B cell (primary cell): ENCODE measurements around the gene KRT75. TPM values are rescaled to one million over a fixed set of nuclear protein-coding genes. Genes with fewer than 3 reads are reported as not detected.

Experiments used
- ATAC-seq: fragments of 200-7000 bp; cut with Tn5 transposase; one replicate; pipeline ENCODE4 v1.10.0; 2021; ENCODE audit warnings: low read depth, mild to moderate bottlenecking, moderate number of reproducible peaks, moderate library complexity
- CTCF ChIA-PET: fragments of 350-600 bp; sonication (Branson Sonifier 250); formaldehyde crosslinking; loops from one replicate; lab custom pipeline; 2021; ENCODE audit warnings: antibody characterized with exemption, inconsistent platforms; lab: Charles Lee
- POLR2A ChIA-PET: fragments of 350-600 bp; sonication (Branson Sonifier 250); formaldehyde crosslinking; loops from one replicate; lab custom pipeline; 2021; ENCODE audit warnings: antibody characterized with exemption; lab: Charles Lee
- DNase-seq: peaks from one replicate; pipeline ENCODE4 v3.0.0; 2013
- H2AFZ ChIP-seq: 2 replicates; pipeline ENCODE4 v1.6.1; 2012; ENCODE audit warnings: mild to moderate bottlenecking, low read depth, low read length; ENCODE audit not compliant: insufficient read depth, poor library complexity, severe bottlenecking
- H3K27ac ChIP-seq, 2 donors: 1 replicate in 1 of 2; 2 replicates in 1 of 2; pipeline ENCODE4 v1.5.1; 2012 to 2013; ENCODE audit warnings: low read length in 2 of 2, mild to moderate bottlenecking in 2 of 2, moderate library complexity in 1 of 2
- H3K27me3 ChIP-seq, 4 experiments: fragments of 200-600 bp in 1 of 4; sonication (generic) in 1 of 4; replicated peaks in 1 of 4; 1 replicate in 2 of 4; 2 replicates in 2 of 4; pipeline versions ENCODE4 v1.6.1 to v1.7.0; 2013 to 2016; ENCODE audit warnings: low read length in 3 of 4, mild to moderate bottlenecking in 2 of 4, mixed read lengths in 1 of 4, moderate library complexity in 1 of 4; ENCODE audit not compliant: insufficient read depth in 4 of 4, control insufficient read depth in 3 of 4; ENCODE audit errors: control extremely low read depth in 1 of 4
- H3K36me3 ChIP-seq, 2 experiments: replicated peaks in 1 of 2; 1 replicate in 1 of 2; 2 replicates in 1 of 2; pipeline versions ENCODE4 v1.6.1 to v1.7.1; 2013; ENCODE audit warnings: low read length in 1 of 2; ENCODE audit not compliant: insufficient read depth in 2 of 2, control insufficient read depth in 1 of 2; ENCODE audit errors: control extremely low read depth in 1 of 2, extremely low read depth in 1 of 2
- H3K4me1 ChIP-seq, 2 donors: fragments of 200-600 bp in 1 of 2; sonication (generic) in 1 of 2; 1 replicate in 1 of 2; 2 replicates in 1 of 2; pipeline versions ENCODE4 v1.5.1 to v1.6.1; 2013 to 2017; ENCODE audit warnings: low read length in 2 of 2; ENCODE audit not compliant: control insufficient read depth in 2 of 2, insufficient read depth in 2 of 2
- H3K4me2 ChIP-seq: replicated peaks from 2 replicates; pipeline ENCODE3; 2012; ENCODE audit warnings: mild to moderate bottlenecking, low read depth, low read length; ENCODE audit not compliant: poor library complexity, severe bottlenecking
- H3K4me3 ChIP-seq, 5 experiments: fragments of 200-600 bp in 1 of 5; sonication (generic) in 1 of 5; 1 replicate in 3 of 5; 2 replicates in 2 of 5; pipeline versions ENCODE4 v1.5.1 to v1.7.0; 2011 to 2016; ENCODE audit warnings: low read length in 4 of 5, mild to moderate bottlenecking in 4 of 5, low read depth in 2 of 5, control low read depth in 1 of 5, moderate library complexity in 1 of 5; ENCODE audit not compliant: insufficient read depth in 1 of 5; ENCODE audit errors: control extremely low read depth in 1 of 5, extremely low read depth in 1 of 5
- H3K79me2 ChIP-seq: fragments of 200-600 bp; sonication (generic); one replicate; pipeline ENCODE4 v1.6.0; 2016; ENCODE audit warnings: low read length; ENCODE audit not compliant: control insufficient read depth, insufficient read depth
- H3K9ac ChIP-seq: fragments of 200-600 bp; sonication (generic); 2 replicates; pipeline ENCODE4 v1.6.1; 2017; ENCODE audit warnings: mild to moderate bottlenecking, low read length, moderate library complexity
- H3K9me3 ChIP-seq, 3 donors: one replicate each; pipeline versions ENCODE4 v1.6.1 to v1.7.1; 2013; ENCODE audit warnings: low read length in 2 of 3; ENCODE audit not compliant: control insufficient read depth in 2 of 3, insufficient read depth in 1 of 3; ENCODE audit errors: control extremely low read depth in 1 of 3
- H4K20me1 ChIP-seq: 2 replicates; pipeline ENCODE4 v1.6.0; 2012; ENCODE audit warnings: mild to moderate bottlenecking, low read length; ENCODE audit not compliant: insufficient read depth, control insufficient read depth, poor library complexity, severe bottlenecking
- H3K27ac Mint-ChIP-seq: one replicate; pipeline ENCODE4 v1.8.0; 2021; ENCODE audit warnings: mixed read lengths
- H3K27me3 Mint-ChIP-seq: one replicate; pipeline ENCODE4 v1.8.0; 2021; ENCODE audit warnings: mixed read lengths
- H3K4me1 Mint-ChIP-seq: one replicate; pipeline ENCODE4 v1.8.0; 2021; ENCODE audit warnings: mixed read lengths
- H3K4me3 Mint-ChIP-seq: one replicate; pipeline ENCODE4 v1.8.0; 2021; ENCODE audit warnings: mixed read lengths
- H3K9me3 Mint-ChIP-seq: one replicate; pipeline ENCODE4 v1.8.0; 2022; ENCODE audit warnings: mixed read lengths; ENCODE audit not compliant: insufficient read depth
- EZH2 ChIP-seq: IDR thresholded peaks from 2 replicates; pipeline ENCODE4 v1.6.1; 2012; ENCODE audit warnings: borderline replicate concordance, low read depth, mild to moderate bottlenecking, moderate library complexity, low read length; ENCODE audit not compliant: insufficient read depth, poor library complexity, severe bottlenecking
- WGBS: methylation state at CpG from one replicate; pipeline ENCODE4 v1.1.5; 2013; ENCODE audit warnings: missing lambda C conversion rate; ENCODE audit not compliant: insufficient coverage; 5-methylcytosine and 5-hydroxymethylcytosine counted together
- intact Hi-C: fragments of 100-400 bp; cut with micrococcal nuclease; formaldehyde crosslinking; loops from one replicate; pipeline ENCODE4 v1.10.0; 2022
- polyA plus RNA-seq: library from polyadenylated mRNA; depleted of rRNA; stranded (reverse); fragments of >200 nt; gene quantifications from 2 replicates; pipeline ENCODE4 v1.2.3, GENCODE V29; 2012
- total RNA-seq, 2 donors: library from RNA; stranded (reverse); fragments of 120-200 nt in 1 of 2; gene quantifications; 1 replicate in 1 of 2; 2 replicates in 1 of 2; pipeline versions ENCODE4 v1.2.3 to v1.2.4, GENCODE V29; 2013 to 2022
- TF ChIP-seq, protein P1 (sequence below): fragments of 200-600 bp; IDR thresholded peaks from one replicate; pipeline ENCODE4 v1.8.0; 2022; ENCODE audit warnings: antibody characterized with exemption, mild to moderate bottlenecking

Gene KRT75
- total and polyA plus RNA-seq, 2 donors (not counting 1 experiment from before 2014, with no cell fraction given) = not detected

DNA sequence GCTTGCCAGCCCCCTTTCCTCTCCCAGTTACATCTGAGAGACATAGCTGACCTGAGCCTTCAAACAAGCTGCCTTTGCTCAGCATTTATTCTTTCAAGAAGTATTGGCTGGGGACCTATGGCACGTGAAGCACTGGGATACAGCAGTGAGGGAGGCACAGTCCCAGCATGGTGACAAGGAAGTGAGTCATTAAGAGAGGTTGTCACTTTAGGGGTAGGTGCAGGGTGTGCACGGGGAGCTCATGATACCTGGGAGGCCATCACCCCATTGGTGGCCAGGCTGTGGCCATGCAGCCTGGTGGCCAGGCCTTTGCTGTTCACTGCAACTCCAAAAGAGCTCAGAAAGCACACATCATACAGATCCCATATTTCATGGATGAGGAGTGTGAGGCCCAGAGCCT, 5.7 kb upstream of the KRT75 start:
- intact Hi-C loops = no loop called here
- H3K4me1 ChIP-seq = no peaks in the 10 kb centered on the region
- H3K4me2 ChIP-seq = no peak overlapping the region
- peaks cover 2% of the 10 kb centered on the region for H3K9me3 Mint-ChIP-seq
- no peaks in the 10 kb centered on the region for H3K79me2 ChIP-seq
- H3K27me3 ChIP-seq = peaks cover 0 to 3% (median 0%) of the 10 kb centered on the region in 4 experiments
- H3K27ac ChIP-seq = no peak overlapping the region
- WGBS = 71% methylated on average over 2 of the region's 2 CpGs
- H3K27ac Mint-ChIP-seq = no peak overlapping the region
- H3K4me3 ChIP-seq = no peak overlapping the region
- no peaks in the 10 kb centered on the region for H3K36me3 ChIP-seq
- TF ChIP-seq, protein P1, sequence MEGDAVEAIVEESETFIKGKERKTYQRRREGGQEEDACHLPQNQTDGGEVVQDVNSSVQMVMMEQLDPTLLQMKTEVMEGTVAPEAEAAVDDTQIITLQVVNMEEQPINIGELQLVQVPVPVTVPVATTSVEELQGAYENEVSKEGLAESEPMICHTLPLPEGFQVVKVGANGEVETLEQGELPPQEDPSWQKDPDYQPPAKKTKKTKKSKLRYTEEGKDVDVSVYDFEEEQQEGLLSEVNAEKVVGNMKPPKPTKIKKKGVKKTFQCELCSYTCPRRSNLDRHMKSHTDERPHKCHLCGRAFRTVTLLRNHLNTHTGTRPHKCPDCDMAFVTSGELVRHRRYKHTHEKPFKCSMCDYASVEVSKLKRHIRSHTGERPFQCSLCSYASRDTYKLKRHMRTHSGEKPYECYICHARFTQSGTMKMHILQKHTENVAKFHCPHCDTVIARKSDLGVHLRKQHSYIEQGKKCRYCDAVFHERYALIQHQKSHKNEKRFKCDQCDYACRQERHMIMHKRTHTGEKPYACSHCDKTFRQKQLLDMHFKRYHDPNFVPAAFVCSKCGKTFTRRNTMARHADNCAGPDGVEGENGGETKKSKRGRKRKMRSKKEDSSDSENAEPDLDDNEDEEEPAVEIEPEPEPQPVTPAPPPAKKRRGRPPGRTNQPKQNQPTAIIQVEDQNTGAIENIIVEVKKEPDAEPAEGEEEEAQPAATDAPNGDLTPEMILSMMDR = no peak
- no peak for TF ChIP-seq EZH2
- no peak overlapping the region for H3K9ac ChIP-seq
- no peak overlapping the region for H2AFZ ChIP-seq
- POLR2A ChIA-PET = no interaction called here
- no peaks in the 10 kb centered on the region for H4K20me1 ChIP-seq
- CTCF ChIA-PET = no interaction called here
- ATAC-seq (no peak), DNase-seq (no peak)
- H3K4me3 Mint-ChIP-seq = no peak overlapping the region
- H3K27me3 Mint-ChIP-seq = peaks cover 37% of the 10 kb centered on the region
- H3K4me1 Mint-ChIP-seq = no peaks in the 10 kb centered on the region
- H3K9me3 ChIP-seq = no peaks in the 10 kb centered on the region

DNA sequence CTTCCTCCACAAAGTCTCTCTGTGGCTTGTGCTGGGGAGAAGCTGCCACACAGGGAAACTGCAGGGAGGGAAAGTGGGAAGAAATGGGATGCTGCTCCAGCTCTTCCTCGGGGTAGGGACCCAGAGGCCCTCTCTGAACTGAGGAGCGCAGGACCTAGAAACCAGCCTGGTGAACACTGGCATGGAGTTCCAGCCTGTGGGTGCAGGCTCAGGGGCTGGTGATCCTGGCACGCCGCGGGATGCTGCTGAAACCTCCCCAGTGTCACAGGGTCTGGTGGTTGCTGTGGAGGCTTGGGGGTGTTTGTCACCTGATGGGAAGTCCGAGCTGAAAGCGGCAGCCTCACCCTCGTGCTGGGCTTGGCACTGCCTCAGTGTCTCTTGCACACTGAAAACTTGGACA, 5.2 kb upstream of the KRT75 start:
- Histone ChIP-seq H3K9ac (no peak overlapping the region), H3K9me3 (no peaks in the 10 kb centered on the region), H3K4me3 (no peak overlapping the region), H3K4me2 (no peak overlapping the region), H3K27me3 (peaks cover 0 to under 1% (median 0%) of the 10 kb centered on the region in 4 experiments), H4K20me1 (no peaks in the 10 kb centered on the region), H3K27ac (no peak overlapping the region), H3K4me1 (no peaks in the 10 kb centered on the region), H2AFZ (no peak overlapping the region), H3K79me2 (no peaks in the 10 kb centered on the region), H3K36me3 (no peaks in the 10 kb centered on the region)
- CTCF ChIA-PET = no interaction called here
- intact Hi-C loops = no loop called here
- peaks cover 2% of the 10 kb centered on the region for H3K9me3 Mint-ChIP-seq
- WGBS = 67% methylated on average over 7 of the region's 8 CpGs
- no peak for TF ChIP-seq EZH2
- TF ChIP-seq, protein P1 = no peak
- POLR2A ChIA-PET = no interaction called here
- no peak for DNase-seq
- H3K27me3 Mint-ChIP-seq = peaks cover 35% of the 10 kb centered on the region
- no peak overlapping the region for H3K4me3 Mint-ChIP-seq
- H3K27ac Mint-ChIP-seq = no peak overlapping the region
- no peaks in the 10 kb centered on the region for H3K4me1 Mint-ChIP-seq
- no peak for ATAC-seq
